NCI-H2081 (cell line): ENCODE data around the gene HGS.

Experiments
- DNase-seq, 2 experiments: peaks; one replicate each; lab custom pipeline; 2025; lab: John Stamatoyannopoulos, UW

Gene HGS

GRCh38 chr17:81683584-81684441 is at the start of gene HGS, which contains the start of gene ARL16:
TSS of gene HGS (plus strand) at chr17:81684011. CDS start at chr17:81684067, 56 bp downstream.
TSS of gene ARL16 (minus strand) at chr17:81683797. CDS start at chr17:81683753, 44 bp downstream.
- DNase-seq, result peak; percentile 99 to 100

- no peak for DNase-seq
Measured at GRCh38 chr17:81635431-81635830, 48.4 kb upstream of the HGS start.

- no peak for DNase-seq
Measured at GRCh38 chr17:81635973-81636504, 47.8 kb upstream of the HGS start.

- peak; percentile 86 to 89 for DNase-seq
Measured at GRCh38 chr17:81636505-81637288, 47.1 kb upstream of the HGS start, which contains the start of the genes NPLOC4 and TSPAN10. TSS of gene NPLOC4 (minus strand) at chr17:81637112. CDS start at chr17:81636930, 182 bp downstream. TSS of gene TSPAN10 (plus strand) at chr17:81637196. CDS start at chr17:81642413, 5,217 bp downstream.

- no peak for DNase-seq
Measured at GRCh38 chr17:81638683-81639082, 45.1 kb upstream of the HGS start.

GRCh38 chr17:81640011-81640410 is 43.8 kb upstream of the HGS start:
- no peak for DNase-seq

GRCh38 chr17:81641825-81642489 is 41.9 kb upstream of the HGS start:
- no peak for DNase-seq

DNA sequence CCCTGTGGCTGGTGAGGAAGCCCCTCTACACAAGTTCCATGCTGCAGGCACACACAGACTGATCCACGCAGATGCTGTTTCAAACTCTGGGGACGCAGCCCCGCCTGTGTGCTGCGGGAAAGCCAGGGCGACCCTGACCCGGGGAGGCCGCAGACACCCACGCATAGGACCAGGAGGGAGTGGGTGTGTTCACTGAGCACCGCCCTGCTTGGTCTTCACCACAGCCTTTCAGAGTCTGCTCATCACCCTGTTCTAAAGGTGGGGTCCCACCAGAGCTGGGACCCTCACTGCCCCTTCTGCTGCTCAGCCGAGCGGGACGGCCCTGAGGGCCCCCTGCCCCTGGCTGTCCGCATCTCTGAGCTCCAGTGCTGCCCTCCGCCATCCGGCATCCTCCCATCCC is 39.3 kb upstream of the HGS start:
- DNase-seq, result no peak

DNA sequence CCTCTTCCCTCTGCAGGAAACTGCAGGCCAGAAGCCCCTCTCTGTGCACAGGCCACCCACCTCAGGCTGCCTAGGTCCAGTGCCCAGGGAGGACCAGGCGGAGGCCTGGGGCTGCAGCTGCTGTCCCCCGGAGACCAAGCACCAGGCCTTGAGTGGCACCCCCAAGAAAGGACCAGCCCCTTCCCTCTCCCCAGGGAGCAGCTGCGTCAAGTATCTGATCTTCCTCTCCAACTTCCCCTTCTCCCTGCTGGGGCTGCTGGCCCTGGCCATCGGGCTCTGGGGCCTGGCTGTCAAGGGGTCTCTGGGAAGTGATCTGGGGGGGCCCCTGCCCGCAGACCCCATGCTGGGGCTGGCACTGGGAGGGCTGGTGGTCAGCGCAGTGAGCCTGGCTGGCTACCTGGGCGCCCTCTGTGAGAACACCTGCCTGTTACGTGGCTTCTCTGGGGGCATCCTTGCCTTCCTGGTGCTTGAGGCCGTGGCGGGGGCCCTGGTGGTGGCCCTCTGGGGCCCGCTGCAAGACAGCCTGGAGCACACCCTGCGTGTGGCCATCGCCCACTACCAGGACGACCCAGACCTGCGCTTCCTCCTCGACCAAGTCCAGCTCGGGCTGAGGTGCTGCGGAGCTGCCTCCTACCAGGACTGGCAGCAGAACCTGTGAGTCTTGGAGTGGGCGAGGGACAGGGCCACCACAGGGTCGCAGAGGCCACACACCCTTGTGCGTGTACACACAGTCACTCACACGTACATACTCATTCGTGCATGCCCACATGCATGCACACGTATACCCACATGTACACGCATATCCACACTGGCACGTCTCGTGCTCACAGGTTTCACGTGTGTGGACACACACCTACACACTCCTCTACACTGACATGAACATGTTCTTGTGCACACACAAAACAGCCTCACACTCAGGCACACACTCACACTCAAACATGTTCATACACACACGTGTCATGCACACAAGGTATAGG is 38.5 kb upstream of the HGS start:
- no peak for DNase-seq

GRCh38 chr17:81646869-81647600 is 36.8 kb upstream of the HGS start:
- no peak for DNase-seq

DNA sequence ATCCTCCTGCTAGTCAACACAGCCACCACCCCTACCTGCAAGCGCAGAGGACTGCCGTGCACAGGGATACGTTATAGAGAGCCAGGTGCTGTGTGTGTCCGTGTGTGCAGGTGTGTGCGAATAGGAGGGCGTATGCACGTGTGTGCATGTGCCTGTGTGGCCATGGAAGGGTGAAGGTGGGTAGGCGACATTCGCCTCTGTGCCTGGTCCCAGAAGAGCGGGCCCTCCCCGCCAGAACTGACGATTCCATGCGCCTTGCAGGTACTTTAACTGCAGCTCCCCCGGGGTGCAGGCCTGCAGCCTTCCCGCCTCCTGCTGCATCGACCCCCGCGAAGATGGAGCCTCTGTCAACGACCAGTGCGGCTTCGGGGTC is 36.2 kb upstream of the HGS start:
- DNase-seq, result no peak

GRCh38 chr17:81648013-81648706 is 35.7 kb upstream of the HGS start:
- DNase-seq, result no peak

GRCh38 chr17:81648707-81649085 is 35.1 kb upstream of the HGS start:
- no peak for DNase-seq

DNA sequence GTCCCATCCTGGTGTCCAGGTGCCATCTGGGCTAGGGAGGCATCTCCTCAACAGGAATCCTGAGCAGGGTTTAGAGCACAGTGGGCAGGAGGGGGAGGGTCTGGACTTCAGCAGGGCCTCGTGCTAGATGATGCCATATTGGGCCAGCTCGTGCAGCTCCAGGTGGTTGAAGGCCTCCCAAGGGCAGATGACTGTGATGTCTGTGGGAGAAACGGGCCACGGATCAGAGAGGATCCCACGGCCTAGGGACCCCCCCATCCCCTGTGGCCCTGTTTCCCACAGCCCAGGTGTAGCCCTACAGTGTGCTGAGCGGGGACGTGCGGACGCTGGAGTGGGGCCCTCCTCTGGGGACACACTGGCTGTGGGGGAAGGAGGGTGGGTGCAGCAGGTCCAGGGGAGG is 32.9 kb upstream of the HGS start:
- no peak for DNase-seq

GRCh38 chr17:81651692-81652091 is 32.1 kb upstream of the HGS start:
- DNase-seq, result peak in 1 of 2 experiments; percentile 8

- DNase-seq, result no peak
Measured at GRCh38 chr17:81652906-81653771, 30.7 kb upstream of the HGS start.

GRCh38 chr17:81655378-81656117 is 28.3 kb upstream of the HGS start:
- no peak for DNase-seq
